ENCODE measurements around the gene TEC.
"Not testable (repeated sequence)": the region's sequence is repeated elsewhere in the genome, so short reads cannot be mapped to it uniquely, and the experiment has no call there.

The TEC gene

GRCh38 chr4:48167538-48168263, 101.9 kb downstream of the TEC start:
- no peak for DNase-seq (ENCODE audit: low read depth, low spot score)

- not testable (repeated sequence) for DNase-seq (ENCODE audit: low read depth, low spot score)
These were observed 105.1 kb downstream of the TEC start for GRCh38 chr4:48164561-48164960.

GRCh38 chr4:48163746-48164145, 105.9 kb downstream of the TEC start:
- DNase-seq (ENCODE audit: low read depth, low spot score): no peak

GRCh38 chr4:48162162-48162561, 107.5 kb downstream of the TEC start:
- DNase-seq (ENCODE audit: low read depth, low spot score): peak; percentile 12

GRCh38 chr4:48157271-48157670, 112.4 kb downstream of the TEC start:
- no peak for DNase-seq (ENCODE audit: low read depth, low spot score)

- DNase-seq (ENCODE audit: low read depth, low spot score): no peak
These were observed 113.2 kb downstream of the TEC start for GRCh38 chr4:48156423-48156822.

GRCh38 chr4:48153791-48154550, 115.7 kb downstream of the TEC start:
- no peak for DNase-seq (ENCODE audit: low read depth, low spot score)

GRCh38 chr4:48152259-48152658, 117.4 kb downstream of the TEC start:
- DNase-seq (ENCODE audit: low read depth, low spot score): no peak

GRCh38 chr4:48149827-48150370, 119.7 kb downstream of the TEC start:
- DNase-seq (ENCODE audit: low read depth, low spot score): no peak

GRCh38 chr4:48147621-48148020, 122.0 kb downstream of the TEC start:
- DNase-seq (ENCODE audit: low read depth, low spot score): no peak

GRCh38 chr4:48141048-48141447, 128.6 kb downstream of the TEC start:
- peak; percentile 50 for DNase-seq (ENCODE audit: low read depth, low spot score)

GRCh38 chr4:48139691-48140090, 129.9 kb downstream of the TEC start:
- DNase-seq (ENCODE audit: low read depth, low spot score): peak; percentile 51

GRCh38 chr4:48138936-48139335, 130.7 kb downstream of the TEC start:
- no peak for DNase-seq (ENCODE audit: low read depth, low spot score)

- DNase-seq (ENCODE audit: low read depth, low spot score): no peak
These were observed 131.1 kb downstream of the TEC start for GRCh38 chr4:48138511-48138910.

- no peak for DNase-seq (ENCODE audit: low read depth, low spot score)
These were observed 131.8 kb downstream of the TEC start for GRCh38 chr4:48137846-48138245.

- no peak for DNase-seq (ENCODE audit: low read depth, low spot score)
These were observed 135.6 kb downstream of the TEC start, which contains the start of gene TXK for GRCh38 chr4:48134081-48134480. Gene TXK (minus strand): TSS chr4:48134250. CDS start chr4:48134170, 80 bp downstream.

GRCh38 chr4:48133669-48134068, 136.0 kb downstream of the TEC start:
- DNase-seq (ENCODE audit: low read depth, low spot score): peak; percentile 61

GRCh38 chr4:48131736-48132135, 137.9 kb downstream of the TEC start:
- DNase-seq (ENCODE audit: low read depth, low spot score): no peak

- DNase-seq (ENCODE audit: low read depth, low spot score): no peak
These were observed 139.5 kb downstream of the TEC start for GRCh38 chr4:48130100-48130499.

GRCh38 chr4:48129307-48130014, 140.2 kb downstream of the TEC start:
- no peak for DNase-seq (ENCODE audit: low read depth, low spot score)

GRCh38 chr4:48127682-48128404, 141.8 kb downstream of the TEC start:
- DNase-seq (ENCODE audit: low read depth, low spot score): peak; percentile 97
